GM12878 (cell line): ENCODE results near the gene CALML5. TPM values are rescaled to one million over a fixed set of nuclear protein-coding genes. Genes with fewer than 3 reads are reported as not detected.

ENCODE experiments used
- ATAC-seq: fragments of 200-7000 bp; cut with Tn5 transposase; 3 replicates; pipeline ENCODE4 v1.9.1; 2020; ENCODE audit warnings: mild to moderate bottlenecking, moderate library complexity
- BruUV-seq: library from RNA; stranded (reverse); fragments of 400-500 nt; replicated peaks from 2 replicates; lab custom pipeline; 2021; lab: Mats Ljungman, UMichigan
- CTCF ChIA-PET: fragments of 300-600 bp; sonication (Branson Sonifier 250); formaldehyde crosslinking; extraction: SDS; loops from one replicate; lab custom pipeline; 2021; ENCODE audit warnings: inconsistent platforms; lab: Yijun Ruan, JAX
- POLR2A ChIA-PET: fragments of 350-600 bp; formaldehyde crosslinking; extraction: SDS; loops from one replicate; lab custom pipeline; 2021; ENCODE audit warnings: inconsistent platforms; lab: Charles Lee
- RAD21 ChIA-PET: fragments of 300-600 bp; sonication (Branson Sonifier 250); formaldehyde crosslinking; loops from one replicate; lab custom pipeline; 2023; ENCODE audit warnings: antibody characterized with exemption; ENCODE audit not compliant: unreplicated experiment; lab: Charles Lee
- SMC1A ChIA-PET: fragments of 300-600 bp; sonication (Branson Sonifier 250); formaldehyde crosslinking; loops from one replicate; lab custom pipeline; 2023; ENCODE audit not compliant: unreplicated experiment, uncharacterized antibody; lab: Charles Lee
- DNase-seq: peaks from one replicate; pipeline ENCODE4 v3.0.0-alpha.2; 2011; ENCODE audit warnings: low read depth, low spot score
- FAIRE-seq: peaks from 3 replicates; lab custom pipeline; 2011; peaks lifted over from hg19 to GRCh38; lab: Jason Lieb, UNC
- H2AFZ ChIP-seq: 2 replicates; pipeline ENCODE4 v1.6.0; 2011; ENCODE audit warnings: low read depth, low read length, control low read depth; ENCODE audit not compliant: control insufficient read depth
- H3K27ac ChIP-seq: 2 replicates; pipeline ENCODE4 v1.5.1; 2011; ENCODE audit warnings: control low read depth; ENCODE audit not compliant: control insufficient read depth, insufficient read depth
- H3K27me3 ChIP-seq, 2 experiments: replicated peaks in 1 of 2; 2 replicates each; pipeline versions ENCODE4 v1.6.0 to v1.6.1; 2011; ENCODE audit warnings: low read length in 1 of 2; ENCODE audit not compliant: control insufficient read depth in 2 of 2, insufficient read depth in 2 of 2
- H3K36me3 ChIP-seq, 2 experiments: 2 replicates each; pipeline ENCODE4 v1.5.1; 2011; ENCODE audit warnings: low read length in 1 of 2; ENCODE audit not compliant: control insufficient read depth in 2 of 2, insufficient read depth in 2 of 2
- H3K4me1 ChIP-seq: 2 replicates; pipeline ENCODE4 v1.6.1; 2011; ENCODE audit warnings: mild to moderate bottlenecking, low read length, moderate library complexity, mixed read lengths; ENCODE audit not compliant: control insufficient read depth, insufficient read depth
- H3K4me2 ChIP-seq: 2 replicates; pipeline ENCODE4 v1.6.0; 2011; ENCODE audit warnings: control low read depth; ENCODE audit not compliant: control insufficient read depth, insufficient read depth
- H3K4me3 ChIP-seq: fragments of 200-600 bp; sonication (generic); 2 replicates; pipeline ENCODE4 v1.5.1; 2016
- H3K79me2 ChIP-seq: 2 replicates; pipeline ENCODE4 v1.6.0; 2011; ENCODE audit warnings: low read length; ENCODE audit not compliant: control insufficient read depth, insufficient read depth
- H3K9ac ChIP-seq: 2 replicates; pipeline ENCODE4 v1.8.0; 2011; ENCODE audit warnings: low read length, control low read depth, mixed read lengths; ENCODE audit not compliant: control insufficient read depth, insufficient read depth
- H3K9me3 ChIP-seq: replicated peaks from 3 replicates; pipeline ENCODE4 v1.5.1; 2011; ENCODE audit warnings: mild to moderate bottlenecking, low read length; ENCODE audit not compliant: control insufficient read depth, insufficient read depth
- H4K20me1 ChIP-seq: 2 replicates; pipeline ENCODE4 v1.6.0; 2011; ENCODE audit not compliant: control insufficient read depth, insufficient read depth
- EP300 ChIP-seq, 2 experiments: fragments of 150-350 bp in 1 of 2; IDR thresholded peaks; 2 replicates each; pipeline ENCODE4 v1.6.1; 2011 to 2012; ENCODE audit warnings: low read depth in 2 of 2, low read length in 2 of 2, borderline replicate concordance in 1 of 2, improper control_type of control experiment in 1 of 2, inconsistent platforms in 1 of 2; ENCODE audit not compliant: control insufficient read depth in 1 of 2
- MTA3 ChIP-seq: IDR thresholded peaks from 2 replicates; pipeline ENCODE4 v1.6.1; 2012; ENCODE audit warnings: low read length, inconsistent platforms, borderline replicate concordance
- NFYB ChIP-seq: IDR thresholded peaks from 2 replicates; pipeline ENCODE4 v1.6.1; 2011; ENCODE audit warnings: low read depth, mild to moderate bottlenecking, low read length, improper control_type of control experiment, moderate library complexity; ENCODE audit not compliant: insufficient read depth
- NR2C1 ChIP-seq: fragments of 450-650 bp; IDR thresholded peaks from 2 replicates; pipeline ENCODE4 v1.6.1; 2017; ENCODE audit warnings: antibody characterized with exemption, mild to moderate bottlenecking, moderate library complexity
- POLR2A ChIP-seq: IDR thresholded peaks from 2 replicates; pipeline ENCODE4 v1.6.1; 2011; ENCODE audit warnings: low read depth, mild to moderate bottlenecking, low read length
- RBBP5 ChIP-seq: fragments of 200-600 bp; sonication (generic); conservative IDR thresholded peaks from 2 replicates; pipeline ENCODE4 v1.6.1; 2016
- RELA ChIP-seq: fragments of 450-650 bp; IDR thresholded peaks from 2 replicates; pipeline ENCODE4 v1.8.0; 2014; ENCODE audit warnings: borderline replicate concordance; ENCODE audit not compliant: partially characterized antibody
- SREBF2 ChIP-seq: IDR thresholded peaks from 2 replicates; pipeline ENCODE4 v1.6.1; 2012; ENCODE audit warnings: mild to moderate bottlenecking, low read length
- SUZ12 ChIP-seq: fragments of 200-600 bp; sonication (generic); IDR thresholded peaks from one replicate; pipeline ENCODE4 v1.6.1; 2018; ENCODE audit warnings: antibody characterized with exemption, mild to moderate bottlenecking; ENCODE audit not compliant: unreplicated experiment
- WGBS: methylation state at CpG from one replicate; pipeline ENCODE4 v1.1.6; 2016; ENCODE audit warnings: low lambda C conversion rate; ENCODE audit not compliant: insufficient replicate concordance, insufficient coverage; ENCODE audit errors: missing lambda C conversion rate; 5-methylcytosine and 5-hydroxymethylcytosine counted together
- in situ Hi-C: fragments of 300-500 bp; cut with MboI; formaldehyde crosslinking; loops from 9 replicates; pipeline ENCODE4 v1.14.3; 2018; ENCODE audit warnings: mixed read lengths
- intact Hi-C: fragments of 100-400 bp; cut with micrococcal nuclease; formaldehyde crosslinking; loops from one replicate; pipeline ENCODE4 v1.14.2; 2022; ENCODE audit not compliant: unreplicated experiment
- polyA plus RNA-seq, 11 experiments: library from polyadenylated mRNA; depleted of rRNA in 4 of 11; unstranded in 6 of 11; stranded (reverse) in 5 of 11; fragments of >200 nt; fragmentation: Nextera tagmentation in 4 of 11; fragmentation: Illumina TruSeq in 1 of 11; extraction: Ambion mirVana in 4 of 11; extraction: Trizol in 1 of 11; gene quantifications; 1 replicate in 1 of 11; 2 replicates in 10 of 11; pipeline versions ENCODE4 v1.2.1 to v1.2.3, GENCODE V29; 2011 to 2016; ENCODE audit warnings: inconsistent platforms in 2 of 11, missing spikeins in 2 of 11, low read depth in 1 of 11
- total RNA-seq, 4 experiments: library from RNA; depleted of rRNA in 3 of 4; stranded (reverse); fragments of >200 nt in 3 of 4; fragmentation: Illumina TruSeq in 1 of 4; extraction: Trizol in 1 of 4; gene quantifications; 2 replicates each; pipeline versions ENCODE4 v1.2.1 to v1.2.3, GENCODE V29; 2013 to 2021
- TF ChIP-seq, protein P1 (sequence below): fragments of 450-650 bp; IDR thresholded peaks from 2 replicates; pipeline ENCODE4 v1.6.1; 2017; ENCODE audit warnings: borderline replicate concordance

The CALML5 gene
- total and polyA plus RNA-seq, 10 of the 15 experiments (the other 5 are each of a cell fraction or from before 2014, with no cell fraction given), result not detected

- TF ChIP-seq, protein P1, sequence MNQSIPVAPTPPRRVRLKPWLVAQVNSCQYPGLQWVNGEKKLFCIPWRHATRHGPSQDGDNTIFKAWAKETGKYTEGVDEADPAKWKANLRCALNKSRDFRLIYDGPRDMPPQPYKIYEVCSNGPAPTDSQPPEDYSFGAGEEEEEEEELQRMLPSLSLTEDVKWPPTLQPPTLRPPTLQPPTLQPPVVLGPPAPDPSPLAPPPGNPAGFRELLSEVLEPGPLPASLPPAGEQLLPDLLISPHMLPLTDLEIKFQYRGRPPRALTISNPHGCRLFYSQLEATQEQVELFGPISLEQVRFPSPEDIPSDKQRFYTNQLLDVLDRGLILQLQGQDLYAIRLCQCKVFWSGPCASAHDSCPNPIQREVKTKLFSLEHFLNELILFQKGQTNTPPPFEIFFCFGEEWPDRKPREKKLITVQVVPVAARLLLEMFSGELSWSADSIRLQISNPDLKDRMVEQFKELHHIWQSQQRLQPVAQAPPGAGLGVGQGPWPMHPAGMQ, result no peak
- TF ChIP-seq, all 136 proteins: peak for 0
Measured at GRCh38 chr10:5534880-5535856, 35.8 kb upstream of the CALML5 start (continued).

DNA sequence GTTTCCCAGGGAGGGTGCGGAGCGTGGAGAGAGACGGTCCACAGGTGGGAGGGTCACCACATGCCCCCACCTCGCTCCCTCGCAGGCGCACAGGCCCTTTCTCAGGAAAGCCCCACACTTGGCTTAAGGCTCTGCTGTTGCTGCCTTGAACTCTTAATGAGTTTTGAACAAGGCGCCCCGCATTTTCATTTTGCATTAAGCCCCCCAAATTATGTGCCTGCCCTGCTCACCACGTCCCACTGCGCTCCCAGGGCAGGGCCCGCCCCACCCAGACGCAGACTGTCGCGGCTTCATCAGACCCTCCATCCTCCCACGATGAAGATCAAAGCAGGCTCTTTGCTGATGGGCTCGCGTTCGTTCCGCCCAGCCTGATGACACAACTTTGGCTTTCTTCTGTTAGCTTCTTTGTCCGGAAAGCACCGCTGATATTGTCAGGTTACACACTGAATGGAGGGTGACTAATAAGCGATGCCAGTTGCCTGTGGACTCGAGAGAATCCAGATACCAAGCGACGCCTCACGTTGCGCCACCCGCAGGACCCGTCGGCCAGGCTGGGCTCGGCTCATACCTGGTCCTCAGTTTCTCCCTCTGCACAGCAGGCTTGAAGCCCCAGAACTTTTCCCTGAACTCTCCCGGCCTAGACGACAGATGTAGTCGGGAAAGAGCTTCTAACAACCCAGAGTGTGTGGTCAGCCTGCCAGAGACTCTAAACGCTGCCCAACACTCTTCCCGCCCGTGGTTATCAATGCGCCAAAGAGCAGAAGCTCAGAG, 34.9 kb upstream of the CALML5 start:
- no peak overlapping the region for H3K4me2 ChIP-seq
- in situ Hi-C loops, result no loop called here

More for the DNA sequence above, 34.9 kb upstream of the CALML5 start:
- no peak overlapping the region for H2AFZ ChIP-seq
- BruUV-seq, result no TSS peak
- no peak overlapping the region for H3K27ac ChIP-seq
- DNase-seq (no peak), FAIRE-seq (no peak), ATAC-seq (no peak)
- peaks cover 0 to 2% of the 10 kb centered on the region in 2 experiments; a peak in 2 of 4 replicates for H3K27me3 ChIP-seq
- no peaks in the 10 kb centered on the region for H3K79me2 ChIP-seq
- RAD21 ChIA-PET, result no interaction called here
- H3K36me3 ChIP-seq, result no peaks in the 10 kb centered on the region
- intact Hi-C loops, result no loop called here
- no peak for TF ChIP-seq SREBF2
- TF ChIP-seq EP300 (IDR thresholded peaks at IDR 0.05; ENCODE audit: borderline replicate concordance in 1 of 2, control insufficient read depth in 1 of 2, low read depth in 2 of 2, low read length in 2 of 2), result no peak
- TF ChIP-seq NR2C1, result no peak
- no peak for TF ChIP-seq POLR2A
- TF ChIP-seq MTA3, result no peak
- TF ChIP-seq RBBP5, result no peak
- TF ChIP-seq NFYB, result no peak
- no peak for TF ChIP-seq SUZ12
- TF ChIP-seq RELA, result no peak
- H3K4me1 ChIP-seq, result no peaks in the 10 kb centered on the region
- 71% methylated on average over 38 of the region's 38 CpGs for WGBS
- no peaks in the 10 kb centered on the region for H3K9me3 ChIP-seq
- CTCF ChIA-PET, result no interaction called here
- no peaks in the 10 kb centered on the region for H4K20me1 ChIP-seq
- POLR2A ChIA-PET, result no interaction called here
- SMC1A ChIA-PET, result no interaction called here
- H3K4me3 ChIP-seq, result no peak overlapping the region
- H3K9ac ChIP-seq, result no peak overlapping the region
